GM04503 (cell line): ENCODE measurements around the gene ST3GAL5.
A peak's percentile ranks its signal among the peaks of the same experiment; 100 is the strongest.
"Not testable (repeated sequence)": the region's sequence is repeated elsewhere in the genome, so short reads cannot be mapped to it uniquely, and the experiment has no call there.

Experiments
- DNase-seq: peaks from one replicate; pipeline ENCODE4 v3.0.0-alpha.2; 2012; ENCODE audit warnings: low read depth

ST3GAL5 gene

DNA sequence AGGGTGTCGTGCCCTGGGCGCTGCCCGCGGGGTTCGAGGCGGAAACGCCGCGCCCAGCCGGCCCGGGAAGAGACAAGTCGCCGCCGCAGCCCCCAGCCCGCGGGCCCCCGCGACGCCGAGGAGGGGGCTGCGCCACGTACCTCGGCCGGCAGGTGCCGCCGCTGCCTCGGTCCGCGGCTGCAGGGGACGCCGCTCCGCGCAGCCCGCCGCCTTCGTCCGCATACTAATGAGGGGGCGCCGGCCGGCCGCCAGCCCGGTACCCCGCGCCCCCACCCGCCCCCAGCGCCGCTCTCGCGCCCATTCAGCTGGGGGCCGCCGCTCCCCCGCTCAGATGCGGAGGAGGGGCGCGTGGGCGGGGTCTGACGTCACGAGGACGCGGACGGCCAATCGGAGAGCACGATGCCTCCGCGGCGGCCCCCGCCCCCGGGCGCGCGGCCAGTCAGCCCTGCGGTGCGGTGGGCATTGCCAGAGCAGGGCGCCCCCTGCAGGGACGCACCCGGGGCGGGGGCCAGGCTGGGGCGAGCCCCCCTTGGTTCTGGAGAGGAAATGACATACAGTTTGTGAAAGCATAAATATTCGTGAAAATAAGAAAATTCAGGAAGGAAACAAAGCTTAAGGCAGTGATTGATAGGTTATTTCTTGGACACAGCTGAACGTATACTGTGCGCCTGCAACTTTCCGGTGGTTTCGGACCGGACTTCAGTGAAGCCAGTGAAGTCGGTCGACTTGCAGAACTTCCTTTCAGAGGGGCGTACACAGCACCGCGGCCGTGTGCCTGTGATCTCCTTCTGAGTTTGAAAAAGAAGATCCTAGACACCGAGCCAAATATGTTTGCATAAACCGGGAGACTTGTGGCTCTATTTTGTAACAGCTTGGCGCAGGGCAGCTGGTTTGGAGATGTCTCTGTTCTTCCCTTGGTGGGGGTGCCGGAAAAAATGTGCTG, at the start of gene ST3GAL5:
Gene ST3GAL5, minus strand, starts transcription at position 307 of the 943 bp plus-strand sequence. Its CDS starts 85 bp downstream, at position 222.
- DNase-seq, result no peak

DNA sequence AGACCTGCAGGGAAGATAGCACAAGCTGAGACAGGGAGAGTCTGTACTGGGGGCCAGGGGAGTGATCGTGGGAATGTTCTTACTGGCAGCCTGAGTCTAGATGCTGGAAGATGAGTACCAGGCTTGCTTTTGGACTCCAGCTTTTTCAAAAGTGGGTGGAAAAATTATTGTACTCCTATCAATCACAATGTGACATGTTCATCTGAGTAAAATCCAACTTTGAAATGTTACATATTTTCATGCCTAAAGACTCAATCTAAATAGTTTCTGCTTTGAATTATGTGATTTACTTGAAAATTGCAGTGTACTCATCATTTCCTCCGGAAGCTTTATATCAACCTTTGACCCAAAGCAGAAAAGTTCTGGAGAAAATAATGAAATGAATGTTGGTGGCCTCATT, 49.7 kb upstream of the ST3GAL5 start:
- DNase-seq, result no peak

DNA sequence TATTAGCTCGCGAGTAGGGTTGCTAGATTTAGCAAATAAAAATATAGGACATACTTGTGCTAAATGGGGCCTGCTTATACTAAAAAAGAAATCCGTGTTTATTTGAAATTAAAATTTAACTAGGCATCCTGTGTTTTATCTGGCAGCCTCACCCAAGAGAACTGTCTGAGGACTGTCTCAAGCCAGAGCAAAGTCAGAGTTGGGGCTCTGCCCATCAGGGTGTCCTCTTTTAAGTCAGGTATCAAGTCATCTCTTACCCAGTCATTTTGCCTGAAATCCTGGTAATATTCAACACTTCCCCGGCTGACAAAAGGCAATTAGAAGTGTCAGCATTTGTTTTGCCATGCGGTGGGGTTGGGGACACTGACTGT, 48.3 kb upstream of the ST3GAL5 start:
- DNase-seq, result no peak

DNA sequence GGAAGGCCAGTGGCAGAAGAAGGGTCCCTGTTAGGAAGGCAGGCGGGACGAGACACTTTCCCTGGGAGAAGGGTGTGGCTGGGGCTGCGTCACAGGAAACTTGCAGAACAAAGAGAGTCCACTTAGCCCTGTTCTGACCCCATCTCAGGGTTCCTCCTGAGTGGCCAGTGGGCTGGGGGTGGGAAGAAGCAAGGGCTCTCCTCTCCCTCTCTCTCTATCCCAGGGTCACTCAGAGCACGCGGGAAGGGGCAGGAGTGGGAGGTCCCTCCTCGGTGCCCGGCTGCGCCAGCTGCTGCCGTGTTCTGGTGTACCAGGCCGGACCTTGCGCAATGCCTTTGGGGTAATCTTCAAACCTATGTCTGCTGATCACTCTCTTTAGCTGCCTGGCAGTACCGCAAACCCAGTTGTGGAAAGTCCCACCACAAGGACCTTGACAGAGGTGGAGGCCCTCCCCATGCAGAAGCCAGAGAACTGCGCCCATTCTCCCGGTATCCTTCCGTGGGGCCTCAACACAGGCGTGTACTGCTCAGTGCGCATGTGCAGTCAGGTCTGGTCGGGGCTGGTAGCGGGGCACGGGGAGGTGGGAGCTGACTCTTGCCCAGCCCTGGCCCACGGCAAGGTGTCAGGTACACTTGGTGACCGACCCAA, 47.8 kb upstream of the ST3GAL5 start:
- DNase-seq, result no peak

DNA sequence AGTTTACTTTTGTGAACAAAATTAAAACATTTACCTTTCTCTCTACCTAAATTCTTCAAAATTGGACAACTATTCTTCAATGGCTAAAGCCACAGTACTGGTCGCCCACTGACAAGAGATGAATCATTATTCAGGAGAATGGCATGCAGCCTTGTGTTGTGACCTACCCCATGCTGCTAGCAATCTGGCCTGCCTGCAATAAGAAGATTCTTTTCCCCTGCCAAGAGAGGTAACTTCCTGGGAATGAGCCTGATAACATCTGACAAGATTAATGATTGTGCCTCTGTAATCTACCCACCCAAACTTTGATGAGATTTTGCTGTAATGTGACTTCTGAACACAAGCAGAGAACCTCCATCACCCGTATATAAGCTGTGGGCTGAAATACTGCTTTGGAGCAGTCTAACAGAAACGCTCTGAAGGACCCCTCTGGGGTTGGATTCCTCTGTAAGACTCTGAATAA, 47.0 kb upstream of the ST3GAL5 start:
- peak; percentile 31 for DNase-seq

DNA sequence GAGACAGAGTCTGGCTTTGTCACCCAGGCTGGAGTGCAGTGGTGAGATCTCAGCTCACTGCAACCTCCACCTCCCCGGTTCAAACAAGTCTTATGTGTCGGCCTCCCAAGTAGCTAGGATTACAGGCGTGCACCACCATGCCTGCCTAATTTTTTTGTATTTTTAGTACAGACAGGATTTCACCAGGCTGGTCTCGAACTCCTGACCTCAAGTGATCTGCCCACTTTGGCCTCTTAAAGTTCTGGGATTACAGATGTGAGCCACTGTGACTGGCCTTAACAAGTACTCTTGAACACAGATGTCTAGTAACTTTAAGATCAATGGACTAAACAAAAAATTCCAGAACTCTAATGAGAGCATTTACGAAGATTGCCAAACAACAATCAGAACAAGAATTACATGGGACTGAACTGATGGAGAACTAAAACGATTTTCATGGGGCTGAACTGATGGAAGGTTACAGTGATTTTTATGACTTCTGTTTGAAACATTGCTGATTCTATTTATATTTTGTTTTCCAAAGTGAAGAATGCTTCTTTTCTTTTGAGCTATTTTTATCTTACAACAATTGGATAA, 46.5 kb upstream of the ST3GAL5 start:
- DNase-seq, result no peak

DNA sequence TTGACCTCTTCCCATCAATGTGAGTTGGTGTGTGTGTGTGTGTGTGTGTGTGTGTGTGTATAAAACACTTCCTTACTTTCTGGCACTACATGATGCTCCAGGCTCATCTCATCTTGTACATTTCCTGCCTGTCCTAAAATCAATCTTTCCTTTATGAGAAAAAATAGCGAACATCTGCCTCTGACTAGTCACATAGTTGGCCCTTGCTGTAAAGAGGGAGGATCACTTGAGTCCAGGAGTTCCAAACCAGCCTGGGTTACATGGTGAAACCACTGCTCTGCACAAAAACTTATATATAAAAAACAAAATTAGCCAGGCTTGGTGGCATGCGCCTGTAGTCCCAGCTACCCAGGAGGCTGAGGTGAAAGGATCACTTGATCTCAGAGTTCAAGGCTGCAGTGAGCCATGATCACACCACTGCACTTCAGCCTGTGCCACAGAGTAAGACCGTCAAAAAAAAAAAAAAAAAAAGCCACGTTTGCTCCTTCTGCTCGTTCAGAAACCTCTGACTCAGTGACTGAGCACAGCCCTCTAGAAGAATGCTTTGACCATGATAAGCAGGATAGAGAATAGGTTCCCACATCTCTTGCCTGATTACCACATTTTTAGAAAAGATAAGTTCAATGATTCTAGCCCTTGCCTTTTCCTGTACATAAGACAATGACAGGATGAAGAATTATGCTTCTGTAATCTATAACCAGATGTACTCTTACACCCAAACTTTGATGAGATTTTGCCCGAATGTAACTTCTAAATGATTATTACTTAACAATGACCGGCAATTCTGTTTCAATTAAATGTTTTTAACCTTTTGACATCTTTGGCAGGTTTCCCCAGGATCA, 45.2 kb upstream of the ST3GAL5 start:
- DNase-seq, result peak; percentile 66

DNA sequence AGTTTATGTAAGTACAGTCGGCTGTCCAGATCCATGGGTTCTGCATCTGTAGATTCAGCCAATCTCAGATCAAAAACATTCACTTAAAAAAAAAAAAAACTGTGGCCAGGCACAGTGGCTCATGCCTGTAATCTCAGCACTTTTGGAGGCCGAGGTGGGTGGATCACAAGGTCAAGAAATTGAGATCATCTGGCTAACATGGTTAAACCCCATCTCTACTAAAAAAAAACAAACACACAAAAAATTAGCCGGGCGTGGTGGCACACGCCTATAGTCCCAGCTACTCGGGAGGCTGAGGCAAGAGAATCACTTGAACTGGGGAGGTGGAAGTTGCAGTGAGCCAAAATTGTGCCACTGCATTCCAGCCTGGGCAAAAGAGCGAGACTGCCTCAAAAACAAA, 42.4 kb upstream of the ST3GAL5 start:
- not testable (repeated sequence) for DNase-seq

DNA sequence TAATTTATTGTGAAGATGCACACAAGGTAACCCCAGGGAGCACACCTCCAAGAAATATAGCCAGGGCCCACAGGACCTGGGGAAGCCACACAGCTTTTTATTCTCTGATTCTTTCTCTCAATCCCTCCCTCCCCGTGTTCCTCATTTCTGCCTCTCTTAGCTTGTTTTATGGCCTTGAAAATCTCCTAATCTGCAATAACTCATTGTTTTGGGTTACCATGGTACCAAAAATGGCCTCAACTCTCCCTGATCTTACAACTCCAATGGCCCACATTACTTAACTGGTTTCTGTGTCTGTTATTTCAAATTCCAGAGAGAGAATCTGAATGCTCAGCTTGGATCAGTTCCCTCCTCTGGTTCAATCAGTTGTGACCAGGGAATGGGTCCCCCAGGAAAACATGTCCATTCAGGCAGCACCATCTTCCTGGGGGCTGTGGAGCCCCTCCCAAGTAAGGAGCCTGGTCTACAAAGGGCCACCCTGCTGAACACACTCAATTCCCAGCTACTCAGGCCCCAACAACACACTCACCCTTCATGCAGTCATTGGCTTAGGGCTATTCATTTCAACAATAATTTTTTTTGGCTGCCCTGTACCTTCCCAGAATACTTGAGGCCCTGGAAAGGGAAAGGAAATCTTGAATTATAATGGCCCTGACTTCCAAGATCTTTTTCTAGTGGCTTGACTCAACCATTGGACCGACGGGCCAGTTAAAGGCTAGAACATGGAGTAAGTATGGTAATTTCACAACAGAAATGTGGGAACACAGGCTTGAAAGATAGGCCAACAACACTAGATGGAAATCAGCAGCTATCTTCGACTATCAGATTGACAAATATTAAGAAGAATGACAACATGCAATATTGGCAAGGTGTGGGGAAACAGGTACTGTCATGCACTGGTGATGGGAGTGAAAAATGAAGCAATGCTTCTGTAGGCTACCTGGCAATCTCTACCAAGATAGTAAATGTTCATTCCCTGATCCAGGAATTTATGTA, 41.6 kb upstream of the ST3GAL5 start:
- DNase-seq, result no peak

DNA sequence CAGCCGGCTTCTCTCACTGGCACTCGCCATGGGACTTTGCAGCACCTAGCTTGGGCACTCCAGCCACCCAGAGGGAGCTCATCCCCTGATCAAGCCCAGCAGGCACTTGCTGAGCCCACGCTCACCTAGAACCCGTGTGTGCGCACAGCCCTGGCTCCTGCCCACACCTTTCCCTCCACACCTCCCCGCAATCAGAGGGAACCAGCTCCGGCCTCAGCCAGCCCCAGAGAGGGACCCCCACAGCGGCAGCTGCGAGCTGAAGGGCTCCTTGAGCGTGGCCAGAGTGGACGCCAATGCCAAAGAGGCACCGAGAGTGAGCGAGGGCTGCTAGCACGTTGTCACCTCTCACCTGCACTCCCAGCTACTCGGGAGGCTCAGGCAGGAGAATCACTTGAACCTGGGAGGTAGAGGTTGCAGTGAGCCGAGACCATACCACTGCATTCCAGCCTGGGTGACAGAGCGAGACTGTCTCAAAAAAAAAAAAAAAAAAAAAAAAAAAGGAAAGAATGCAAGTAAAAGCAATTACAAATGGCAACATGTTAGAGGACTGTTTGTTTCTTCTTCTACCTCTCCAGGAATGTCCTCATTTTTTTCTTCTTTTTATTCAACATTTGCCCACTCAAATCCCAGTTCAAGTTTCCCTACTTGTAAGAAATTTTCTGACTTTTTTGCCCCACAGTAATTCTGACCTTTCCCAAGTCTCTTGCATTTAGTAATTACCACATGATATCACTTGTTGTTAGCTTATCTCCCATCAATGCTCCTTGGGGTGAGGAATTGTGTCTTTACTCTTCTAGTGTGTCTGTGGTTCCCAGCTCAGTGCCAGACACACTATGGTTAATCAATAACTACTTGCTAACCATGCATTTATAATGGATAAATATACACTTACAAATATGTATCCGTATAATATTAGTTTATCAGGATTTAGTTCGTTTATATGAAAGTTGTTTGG, 40.6 kb upstream of the ST3GAL5 start:
- no peak for DNase-seq

DNA sequence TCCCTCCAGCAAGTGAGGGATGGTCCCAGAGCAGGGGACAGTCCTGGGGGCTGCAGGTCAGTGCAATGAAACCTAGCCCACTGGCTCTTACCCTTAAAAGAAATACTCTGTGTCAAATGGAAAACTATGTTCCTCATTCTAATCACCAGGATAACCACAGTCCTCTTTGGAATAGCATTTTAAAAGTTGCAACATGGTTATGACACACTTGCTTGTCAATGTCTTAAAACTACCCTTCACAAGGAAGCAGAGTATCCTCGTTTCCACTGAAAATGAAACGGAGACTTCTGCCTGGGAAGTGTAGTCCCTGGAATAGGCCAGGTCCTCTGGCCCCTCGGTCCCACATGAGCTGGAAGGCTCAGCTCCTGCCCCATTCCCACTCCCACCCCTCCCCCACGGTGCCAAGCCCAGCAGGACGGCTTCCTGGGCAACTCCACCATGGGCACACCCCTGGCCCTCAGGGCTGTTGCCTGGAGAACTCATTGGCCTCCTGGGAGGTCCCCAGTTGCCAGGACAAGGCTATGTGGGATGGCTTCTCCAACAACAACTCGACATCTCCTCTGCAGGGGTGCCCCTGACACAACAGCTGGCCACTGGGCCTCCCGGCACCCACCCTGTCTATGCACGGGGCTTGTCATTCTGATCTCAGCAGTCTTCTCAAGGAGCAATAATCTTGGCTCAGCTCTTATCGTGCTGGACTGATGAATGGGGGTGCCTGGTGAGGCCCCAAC, 38.3 kb upstream of the ST3GAL5 start:
- no peak for DNase-seq

DNA sequence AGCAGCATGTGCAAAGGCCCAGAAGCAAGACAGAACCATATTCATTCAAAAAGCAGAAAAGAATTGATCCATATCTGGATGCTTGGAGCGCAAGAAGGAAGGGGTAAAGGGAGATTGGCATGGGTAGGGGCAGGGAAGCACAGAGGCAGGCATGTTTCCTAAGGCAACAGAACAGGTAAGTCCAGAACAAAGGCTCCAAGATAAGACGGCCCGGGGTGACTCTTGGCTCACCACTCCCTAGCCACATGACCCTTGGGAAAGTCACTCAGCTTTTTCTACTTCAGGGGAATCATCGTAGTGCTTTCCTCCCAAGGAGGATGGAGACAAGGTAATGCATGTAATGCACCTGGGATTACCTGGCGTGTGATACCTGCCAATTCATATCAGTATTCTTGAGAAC, 37.7 kb upstream of the ST3GAL5 start:
- no peak for DNase-seq

DNA sequence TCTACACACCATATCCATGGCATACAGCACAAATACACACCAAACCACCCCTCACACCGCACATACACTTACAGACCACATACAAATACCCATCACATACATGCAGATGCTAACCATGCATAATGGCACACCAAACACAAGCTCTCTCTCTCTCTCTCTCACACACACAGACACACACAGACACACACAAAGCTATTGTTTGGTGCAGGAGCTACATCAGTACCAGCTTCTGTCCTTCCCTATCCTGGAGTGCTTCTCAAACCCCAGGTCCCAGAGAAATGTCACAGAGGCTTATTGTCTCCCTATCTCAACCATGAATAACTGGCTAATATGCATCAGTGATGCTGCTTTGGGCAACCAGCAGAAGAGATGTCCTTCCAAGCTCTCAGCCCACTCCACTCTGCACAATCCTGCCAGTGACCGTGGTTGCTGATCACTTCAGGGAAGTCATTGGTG, 36.5 kb upstream of the ST3GAL5 start:
- DNase-seq, result no peak

DNA sequence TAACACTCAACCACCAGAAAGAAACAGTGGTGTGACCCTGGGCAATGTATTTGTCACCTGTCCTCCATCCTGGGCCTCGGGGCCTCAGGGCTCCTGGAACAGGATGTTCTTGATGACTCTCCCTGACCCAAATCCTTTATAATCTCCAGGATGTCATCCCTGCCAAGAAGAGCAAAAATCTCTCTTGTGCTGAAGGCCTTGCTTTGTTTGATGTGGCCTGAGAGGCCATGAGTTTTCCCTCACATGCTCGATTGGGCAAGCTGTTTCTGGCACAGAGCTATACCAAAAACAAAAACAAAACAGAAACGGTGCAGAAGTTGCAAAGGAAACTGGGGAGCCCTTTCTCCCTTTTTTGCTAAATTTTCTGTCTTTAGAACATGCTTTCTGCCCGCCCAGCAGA, 35.7 kb upstream of the ST3GAL5 start:
- DNase-seq, result peak; percentile 82

DNA sequence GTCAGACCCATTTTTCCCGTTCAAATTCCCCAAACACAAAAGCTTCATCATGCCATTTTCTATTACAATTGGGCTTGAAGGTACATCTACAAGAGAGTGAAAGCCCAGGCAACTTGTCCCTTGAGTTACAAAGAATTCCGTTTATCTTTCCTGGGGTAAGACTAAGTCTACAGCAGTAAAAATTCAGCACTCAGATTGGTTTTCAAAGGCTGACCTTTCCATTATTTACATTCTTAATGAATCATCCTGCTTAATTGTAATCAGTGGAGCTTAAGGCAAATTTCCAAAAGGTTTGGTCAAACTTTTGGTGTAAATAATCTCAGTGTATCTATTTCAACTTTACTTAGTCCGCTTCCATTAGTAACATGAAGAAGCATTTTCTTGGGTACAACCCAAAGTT, 33.4 kb upstream of the ST3GAL5 start:
- DNase-seq, result no peak

DNA sequence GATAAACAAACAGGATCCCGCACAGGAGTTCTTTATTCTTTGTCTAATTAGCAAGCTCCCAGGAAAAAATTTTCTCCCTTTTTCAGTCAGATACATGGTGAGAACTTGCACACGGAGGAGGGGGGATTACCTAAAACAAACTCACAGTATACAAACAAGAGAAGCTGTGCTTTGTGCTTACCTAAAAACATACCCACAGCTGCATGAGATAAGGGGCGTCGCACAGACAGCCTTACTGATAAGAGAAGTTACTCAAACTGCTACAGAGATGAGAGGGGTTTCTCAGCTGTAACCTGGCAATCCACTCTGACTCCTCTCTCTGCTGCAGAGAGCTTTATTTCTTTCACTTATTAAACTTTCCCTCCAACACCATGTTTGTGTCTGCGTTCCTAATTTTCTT, 32.9 kb upstream of the ST3GAL5 start:
- DNase-seq, result no peak

DNA sequence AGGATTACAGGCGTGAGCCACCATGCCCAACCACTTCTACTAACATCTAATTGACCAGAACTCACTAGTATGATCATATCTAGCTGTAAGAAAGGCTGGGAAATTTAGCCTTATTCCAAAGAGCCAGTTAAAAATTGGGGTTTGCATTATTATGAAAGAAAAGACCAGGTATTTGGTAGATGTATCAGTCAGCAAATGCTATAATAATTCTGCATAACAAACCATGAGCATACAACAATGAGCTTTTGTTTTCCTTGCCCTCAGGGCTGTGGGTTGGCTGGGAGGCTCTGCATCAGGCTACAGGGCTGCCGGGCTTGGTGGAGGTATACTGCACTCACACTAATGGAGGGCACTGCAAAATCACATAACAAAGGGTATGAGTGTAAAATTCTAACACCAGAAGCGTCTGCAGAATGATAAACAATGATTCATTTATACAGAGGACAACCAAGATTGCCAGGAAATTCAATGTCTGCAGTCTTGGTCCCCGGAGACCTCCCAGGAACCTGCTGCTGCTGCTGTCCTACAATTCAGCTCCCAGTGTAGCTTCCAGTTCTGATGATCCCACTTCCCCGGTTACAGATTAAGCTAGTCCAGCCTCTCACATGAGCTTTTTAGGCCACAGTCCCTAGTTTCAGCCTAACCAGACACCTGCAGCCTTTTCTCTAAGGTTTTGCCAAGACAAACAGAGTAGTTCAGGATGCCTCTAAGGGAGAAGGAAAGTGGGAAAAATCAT, 32.2 kb upstream of the ST3GAL5 start:
- DNase-seq, result no peak
